Fibroblast of lung (primary cell): ENCODE measurements around the gene NKPD1.

ENCODE experiments used
- EZH2 ChIP-seq: IDR thresholded peaks from 2 replicates; pipeline ENCODE4 v1.5.1; 2012; ENCODE audit warnings: low read length, control low read depth, mild to moderate bottlenecking; ENCODE audit errors: missing control alignments
- TF ChIP-seq, protein P1 (sequence below), 2 donors: IDR thresholded peaks in 1 of 2; conservative IDR thresholded peaks in 1 of 2; 1 replicate in 1 of 2; 2 replicates in 1 of 2; pipeline ENCODE4 v1.5.1; 2011 to 2012; ENCODE audit warnings: low read length in 2 of 2, control low read depth in 1 of 2, inconsistent platforms in 1 of 2, low read depth in 1 of 2, mild to moderate bottlenecking in 1 of 2

DNA sequence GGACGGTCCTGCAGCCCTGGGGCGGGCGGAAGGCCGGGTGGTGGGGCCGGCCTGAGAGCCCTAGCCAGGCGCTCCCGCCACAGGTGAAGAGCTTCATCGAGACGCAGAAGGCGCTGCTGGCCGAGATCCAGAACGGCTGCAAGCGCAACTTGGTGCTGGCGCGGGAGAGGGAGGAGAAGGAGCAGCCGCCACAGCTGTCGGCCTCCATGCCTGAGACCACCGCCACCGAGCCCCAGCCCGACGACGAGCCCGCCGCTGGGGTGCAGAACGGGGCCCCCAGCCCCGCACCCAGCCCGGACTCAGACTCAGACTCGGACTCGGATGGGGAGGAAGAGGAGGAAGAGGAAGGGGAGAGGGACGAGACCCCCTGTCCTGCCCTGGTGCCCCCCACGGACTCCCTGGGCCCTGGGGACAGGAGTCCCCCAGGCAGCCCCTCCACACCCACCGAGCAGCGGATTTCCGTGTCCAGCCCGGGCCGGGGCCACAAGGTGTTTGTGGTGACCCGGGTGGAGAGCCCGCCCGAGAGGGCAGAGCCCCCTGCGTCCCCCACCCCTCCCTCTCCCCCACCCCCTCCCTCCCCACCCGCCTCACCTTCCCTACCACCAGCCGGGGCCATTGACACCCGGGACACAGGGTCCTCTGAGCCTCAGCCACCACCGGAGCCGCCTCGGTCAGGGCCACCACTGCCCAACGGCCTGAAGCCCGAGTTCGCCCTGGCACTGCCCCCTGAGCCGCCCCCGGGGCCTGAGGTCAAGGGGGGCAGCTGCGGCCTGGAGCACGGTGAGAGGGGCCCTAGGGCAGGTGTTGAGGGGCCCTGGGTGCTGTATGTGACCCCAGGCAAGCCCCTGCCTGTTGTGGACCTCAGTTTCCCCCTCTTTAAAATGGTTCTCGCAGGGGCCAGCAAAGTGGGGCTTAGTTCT, 15.3 kb downstream of the NKPD1 start:
- TF ChIP-seq, protein P1, sequence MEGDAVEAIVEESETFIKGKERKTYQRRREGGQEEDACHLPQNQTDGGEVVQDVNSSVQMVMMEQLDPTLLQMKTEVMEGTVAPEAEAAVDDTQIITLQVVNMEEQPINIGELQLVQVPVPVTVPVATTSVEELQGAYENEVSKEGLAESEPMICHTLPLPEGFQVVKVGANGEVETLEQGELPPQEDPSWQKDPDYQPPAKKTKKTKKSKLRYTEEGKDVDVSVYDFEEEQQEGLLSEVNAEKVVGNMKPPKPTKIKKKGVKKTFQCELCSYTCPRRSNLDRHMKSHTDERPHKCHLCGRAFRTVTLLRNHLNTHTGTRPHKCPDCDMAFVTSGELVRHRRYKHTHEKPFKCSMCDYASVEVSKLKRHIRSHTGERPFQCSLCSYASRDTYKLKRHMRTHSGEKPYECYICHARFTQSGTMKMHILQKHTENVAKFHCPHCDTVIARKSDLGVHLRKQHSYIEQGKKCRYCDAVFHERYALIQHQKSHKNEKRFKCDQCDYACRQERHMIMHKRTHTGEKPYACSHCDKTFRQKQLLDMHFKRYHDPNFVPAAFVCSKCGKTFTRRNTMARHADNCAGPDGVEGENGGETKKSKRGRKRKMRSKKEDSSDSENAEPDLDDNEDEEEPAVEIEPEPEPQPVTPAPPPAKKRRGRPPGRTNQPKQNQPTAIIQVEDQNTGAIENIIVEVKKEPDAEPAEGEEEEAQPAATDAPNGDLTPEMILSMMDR (conservative IDR thresholded peaks at IDR 0.05 in 1 of 2, IDR thresholded peaks at IDR 0.05 in 1 of 2; ENCODE audit: low read depth in 1 of 2, low read length in 2 of 2): no peak
- TF ChIP-seq EZH2: no peak
